Astrocyte of the cerebellum (primary cell): ENCODE data around the gene ATF7.
"Not testable (repeated sequence)": the region's sequence is repeated elsewhere in the genome, so short reads cannot be mapped to it uniquely, and the experiment has no call there.

ENCODE experiments used
- DNase-seq: peaks from one replicate; pipeline ENCODE4 v3.0.0-alpha.2; 2011; ENCODE audit warnings: low read depth
- H3K4me3 ChIP-seq: 2 replicates; pipeline ENCODE4 v1.5.1; 2011; ENCODE audit warnings: mild to moderate bottlenecking, low read depth, low read length, moderate library complexity
- CTCF ChIP-seq: IDR thresholded peaks from 2 replicates; pipeline ENCODE4 v1.5.1; 2012; ENCODE audit warnings: low read length, low read depth, moderate library complexity, mild to moderate bottlenecking; ENCODE audit errors: missing control alignments
- in situ Hi-C: cut with HindIII; loops from 2 replicates; pipeline ENCODE4 v1.10.0; 2017; ENCODE audit warnings: low sequenced_read_pairs

Gene ATF7

GRCh38 chr12:53560912-53561589 is 65.1 kb downstream of the ATF7 start:
- DNase-seq, result no peak
- TF ChIP-seq CTCF, result no peak
- in situ Hi-C loops, result loop anchor here (25.0 kb wide), 1 partner anchor 101 kb away; no protein-coding TSS in a partner anchor
- H3K4me3 ChIP-seq, result no peak overlapping the region

- in situ Hi-C loops, result loop anchor here (25.0 kb wide), 1 partner anchor 102 kb away; no protein-coding TSS in a partner anchor
- H3K4me3 ChIP-seq, result no peak overlapping the region
- no peak for TF ChIP-seq CTCF
- peak; percentile 77 for DNase-seq
Measured at GRCh38 chr12:53560351-53560750, 65.8 kb downstream of the ATF7 start.

GRCh38 chr12:53558631-53559030 is 67.6 kb downstream of the ATF7 start:
- no peak for DNase-seq
- no peak for TF ChIP-seq CTCF
- in situ Hi-C loops, result loop anchor here (25.0 kb wide), 1 partner anchor 104 kb away; no protein-coding TSS in a partner anchor
- no peak overlapping the region for H3K4me3 ChIP-seq

GRCh38 chr12:53552361-53553327 is 73.5 kb downstream of the ATF7 start:
- in situ Hi-C loops, result loop anchor here (25.0 kb wide), 1 partner anchor 110 kb away; no protein-coding TSS in a partner anchor
- TF ChIP-seq CTCF, result no peak
- no peak overlapping the region for H3K4me3 ChIP-seq
- no peak for DNase-seq

GRCh38 chr12:53551889-53552291 is 74.3 kb downstream of the ATF7 start:
- DNase-seq, result no peak
- no peak for TF ChIP-seq CTCF
- in situ Hi-C loops, result loop anchor here (25.0 kb wide), 1 partner anchor 110 kb away; no protein-coding TSS in a partner anchor
- H3K4me3 ChIP-seq, result no peak overlapping the region

- no peak for TF ChIP-seq CTCF
- in situ Hi-C loops, result loop anchor here (25.0 kb wide), 1 partner anchor 112 kb away; no protein-coding TSS in a partner anchor
- H3K4me3 ChIP-seq, result no peak overlapping the region
- no peak for DNase-seq
Measured at GRCh38 chr12:53550595-53550994, 75.6 kb downstream of the ATF7 start.

GRCh38 chr12:53550131-53550530 is 76.1 kb downstream of the ATF7 start:
- DNase-seq, H3K4me3 ChIP-seq: not testable (repeated sequence)
- in situ Hi-C loops, result loop anchor here (25.0 kb wide), 1 partner anchor 112 kb away; no protein-coding TSS in a partner anchor

GRCh38 chr12:53548354-53548753 is 77.8 kb downstream of the ATF7 start:
- in situ Hi-C loops, DNase-seq: not testable (repeated sequence)

More at GRCh38 chr12:53548354-53548753, 77.8 kb downstream of the ATF7 start:
- not testable (repeated sequence) for H3K4me3 ChIP-seq
